AG10803 (cell line): ENCODE data around the gene PHF12.

Experiments
- DNase-seq: peaks from one replicate; pipeline ENCODE4 v3.0.0; 2010; ENCODE audit warnings: low read depth
- H3K4me3 ChIP-seq: 2 replicates; pipeline ENCODE4 v1.5.1; 2011; ENCODE audit warnings: mild to moderate bottlenecking, low read length, control low read depth
- TF ChIP-seq, protein P1 (sequence below): conservative IDR thresholded peaks from 2 replicates; pipeline ENCODE4 v1.5.1; 2011; ENCODE audit warnings: mild to moderate bottlenecking, low read length, control low read depth, inconsistent platforms

The PHF12 gene

DNA sequence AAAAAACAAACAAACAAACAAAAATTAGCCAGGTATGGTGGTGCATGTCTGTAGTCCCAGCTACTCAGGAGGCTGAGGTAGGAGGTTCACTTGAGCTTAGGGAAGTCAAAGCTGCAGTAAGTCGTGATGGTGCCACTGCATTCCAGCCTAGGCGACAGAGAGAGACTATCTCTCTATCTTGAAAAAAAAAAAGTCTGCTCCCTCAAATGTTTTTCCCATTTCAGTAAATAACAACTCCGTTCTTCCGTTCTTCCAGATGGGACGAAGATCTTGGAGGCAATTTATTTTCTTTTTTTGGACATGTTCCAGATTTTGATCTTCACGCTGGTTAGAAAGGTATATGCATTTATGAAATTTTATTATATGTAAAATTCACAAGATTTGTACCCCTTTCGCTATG is 77.5 kb downstream of the PHF12 start:
- no peak for DNase-seq
- TF ChIP-seq, protein P1, sequence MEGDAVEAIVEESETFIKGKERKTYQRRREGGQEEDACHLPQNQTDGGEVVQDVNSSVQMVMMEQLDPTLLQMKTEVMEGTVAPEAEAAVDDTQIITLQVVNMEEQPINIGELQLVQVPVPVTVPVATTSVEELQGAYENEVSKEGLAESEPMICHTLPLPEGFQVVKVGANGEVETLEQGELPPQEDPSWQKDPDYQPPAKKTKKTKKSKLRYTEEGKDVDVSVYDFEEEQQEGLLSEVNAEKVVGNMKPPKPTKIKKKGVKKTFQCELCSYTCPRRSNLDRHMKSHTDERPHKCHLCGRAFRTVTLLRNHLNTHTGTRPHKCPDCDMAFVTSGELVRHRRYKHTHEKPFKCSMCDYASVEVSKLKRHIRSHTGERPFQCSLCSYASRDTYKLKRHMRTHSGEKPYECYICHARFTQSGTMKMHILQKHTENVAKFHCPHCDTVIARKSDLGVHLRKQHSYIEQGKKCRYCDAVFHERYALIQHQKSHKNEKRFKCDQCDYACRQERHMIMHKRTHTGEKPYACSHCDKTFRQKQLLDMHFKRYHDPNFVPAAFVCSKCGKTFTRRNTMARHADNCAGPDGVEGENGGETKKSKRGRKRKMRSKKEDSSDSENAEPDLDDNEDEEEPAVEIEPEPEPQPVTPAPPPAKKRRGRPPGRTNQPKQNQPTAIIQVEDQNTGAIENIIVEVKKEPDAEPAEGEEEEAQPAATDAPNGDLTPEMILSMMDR, result no peak
- H3K4me3 ChIP-seq, result no peak overlapping the region

DNA sequence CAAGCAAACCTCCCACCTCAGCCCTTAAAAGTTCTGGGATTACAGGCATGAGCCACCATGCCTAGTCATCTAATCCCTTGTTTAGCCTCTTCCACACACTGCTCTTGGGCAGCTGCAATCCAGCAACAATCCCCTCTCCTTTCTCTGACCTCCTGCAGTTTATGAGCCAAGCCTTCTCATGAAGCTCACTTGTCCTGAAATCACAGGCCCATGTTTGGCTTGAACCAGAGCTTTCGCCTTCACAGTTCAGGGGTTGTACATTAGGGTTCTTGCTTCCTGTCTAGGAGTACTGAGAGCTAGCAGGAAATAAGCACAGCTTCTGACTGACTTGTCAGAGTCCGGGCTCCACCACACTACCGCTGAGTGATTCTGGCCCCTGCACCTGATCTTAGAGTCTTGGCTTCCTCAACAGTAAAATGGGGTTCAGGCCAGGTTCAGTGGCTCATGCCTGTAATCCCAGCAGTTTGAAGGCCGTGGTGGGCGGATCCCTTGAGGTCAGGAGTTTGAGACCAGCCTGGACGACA is 80.2 kb downstream of the PHF12 start:
- no peak for DNase-seq
- TF ChIP-seq, protein P1, result no peak
- no peak overlapping the region for H3K4me3 ChIP-seq

DNA sequence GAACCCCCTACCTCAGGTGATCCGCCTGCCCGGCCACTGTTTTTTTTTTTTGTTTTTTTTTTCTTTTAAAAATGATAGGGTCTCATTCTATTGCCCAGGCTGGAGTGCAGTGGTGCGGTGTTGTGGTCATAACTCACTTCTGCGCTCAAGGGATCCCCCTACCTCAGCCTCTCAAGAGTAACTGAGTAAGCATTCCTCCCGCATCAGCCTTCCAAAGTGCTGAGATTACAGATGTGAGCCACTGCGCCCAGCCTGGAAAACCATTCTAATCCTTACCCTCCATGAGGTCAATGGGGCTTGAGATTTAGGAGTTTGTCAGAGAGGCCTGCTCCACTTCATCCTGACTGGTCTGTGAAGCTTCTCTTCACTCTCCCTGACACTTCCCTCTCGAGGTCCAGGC is 84.0 kb downstream of the PHF12 start:
- TF ChIP-seq, protein P1, result no peak
- DNase-seq, result no peak
- H3K4me3 ChIP-seq, result no peak overlapping the region

DNA sequence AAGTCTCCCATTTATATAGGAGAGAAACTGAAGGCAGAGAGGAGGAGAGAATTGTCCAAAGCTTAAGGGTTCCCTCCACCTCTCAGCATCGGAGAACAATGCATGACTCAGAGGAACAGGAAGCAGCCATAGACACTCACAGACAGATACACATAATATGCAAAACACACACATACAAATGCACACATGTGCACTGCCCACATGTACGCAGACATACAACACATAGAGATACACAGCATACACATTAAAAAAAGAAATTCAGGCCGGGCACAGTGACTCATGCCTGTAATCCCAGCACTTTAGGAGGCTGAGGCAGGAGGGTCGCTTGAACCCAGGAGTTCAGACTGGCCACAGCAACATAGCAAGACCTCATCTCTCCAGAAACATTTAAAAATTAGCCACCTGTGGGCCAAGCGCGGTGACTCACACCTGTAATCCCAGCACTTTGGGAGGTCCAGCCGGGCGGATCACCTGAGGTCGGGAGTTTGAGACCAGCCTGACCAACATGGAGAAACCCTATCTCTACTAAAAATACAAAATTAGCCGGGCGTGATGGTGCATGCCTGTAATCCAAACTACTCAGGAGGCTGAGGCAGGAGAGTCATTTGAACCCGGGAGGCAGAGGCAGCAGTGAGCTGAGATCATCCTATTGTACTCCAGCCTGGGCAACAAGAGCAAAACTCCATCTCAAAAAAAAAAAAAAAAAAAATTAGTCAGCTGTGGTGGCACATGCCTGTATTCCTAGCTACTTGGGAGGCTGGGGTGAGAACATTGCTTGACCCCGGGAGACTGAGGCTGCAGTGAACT is 85.2 kb downstream of the PHF12 start:
- TF ChIP-seq, protein P1, result no peak
- H3K4me3 ChIP-seq, result no peak overlapping the region
- DNase-seq, result no peak

DNA sequence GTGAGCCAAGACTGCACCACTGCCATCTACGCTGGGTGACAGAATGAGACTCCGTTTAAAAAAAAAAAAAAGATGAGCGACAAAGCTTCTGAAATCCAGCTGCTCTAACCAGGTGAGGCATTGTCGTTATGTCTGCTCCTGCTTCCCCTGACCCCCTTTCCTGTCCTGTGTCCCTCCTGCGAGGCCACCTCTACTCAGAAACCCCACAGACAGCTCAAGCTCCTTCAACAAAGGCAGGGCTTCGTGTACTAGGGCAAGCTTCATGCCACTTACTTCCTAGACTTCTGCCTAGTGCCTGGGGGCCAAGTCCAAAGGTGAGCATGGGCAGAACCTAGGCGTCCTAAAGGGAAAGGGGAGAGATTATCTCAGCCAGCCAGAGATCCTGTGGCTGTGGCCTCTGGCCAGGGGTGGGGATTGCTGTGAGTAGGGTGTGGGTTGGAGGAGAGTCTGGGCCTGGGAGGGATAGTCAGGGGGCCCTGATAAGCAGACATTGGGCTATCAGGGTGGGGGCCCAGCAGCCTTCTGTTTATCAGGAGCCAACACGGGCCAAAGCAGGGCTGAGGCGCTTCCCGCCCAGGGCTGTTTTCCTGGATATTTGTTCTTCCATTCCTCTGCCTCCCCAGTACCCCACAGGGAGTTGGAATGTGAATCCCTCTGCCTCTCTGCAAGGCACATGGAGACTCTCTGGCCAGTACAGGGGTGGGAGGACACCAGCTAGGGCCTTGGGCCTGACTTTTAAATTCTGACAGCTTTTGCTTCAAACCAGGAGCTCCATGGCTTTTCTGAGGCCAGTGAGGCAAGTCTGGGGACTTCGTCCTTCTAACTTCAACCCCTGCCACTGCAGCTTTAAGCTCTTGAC is 86.1 kb downstream of the PHF12 start:
- TF ChIP-seq, protein P1, result no peak
- no peak for DNase-seq
- H3K4me3 ChIP-seq, result no peak overlapping the region

DNA sequence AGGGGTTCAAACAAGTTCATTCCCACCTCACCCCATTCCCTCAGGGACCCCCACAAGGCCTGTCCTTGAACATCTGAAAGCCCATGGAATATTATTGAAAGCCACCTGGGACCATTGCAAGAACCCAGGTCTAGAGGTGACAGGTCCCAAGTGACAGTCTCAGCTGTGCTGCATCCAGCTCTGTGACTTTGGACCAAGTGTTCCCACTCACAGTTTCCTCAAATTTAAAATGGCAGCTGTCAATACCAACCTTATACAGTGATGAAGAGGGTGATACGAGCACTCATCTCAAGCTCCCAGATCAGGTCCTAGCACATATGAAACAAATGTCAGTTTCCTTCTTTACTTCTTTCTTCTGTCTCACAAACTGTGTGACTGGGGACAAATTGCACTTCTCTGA is 87.4 kb downstream of the PHF12 start:
- DNase-seq, result no peak
- H3K4me3 ChIP-seq, result no peak overlapping the region
- TF ChIP-seq, protein P1, result no peak
